Measurements from ENCODE around the gene BIRC7. TPM values are rescaled to one million over a fixed set of nuclear protein-coding genes. Genes with fewer than 3 reads are reported as not detected.

The BIRC7 gene
- total RNA-seq, 2 experiments from 2014 or later: not detected

DNA sequence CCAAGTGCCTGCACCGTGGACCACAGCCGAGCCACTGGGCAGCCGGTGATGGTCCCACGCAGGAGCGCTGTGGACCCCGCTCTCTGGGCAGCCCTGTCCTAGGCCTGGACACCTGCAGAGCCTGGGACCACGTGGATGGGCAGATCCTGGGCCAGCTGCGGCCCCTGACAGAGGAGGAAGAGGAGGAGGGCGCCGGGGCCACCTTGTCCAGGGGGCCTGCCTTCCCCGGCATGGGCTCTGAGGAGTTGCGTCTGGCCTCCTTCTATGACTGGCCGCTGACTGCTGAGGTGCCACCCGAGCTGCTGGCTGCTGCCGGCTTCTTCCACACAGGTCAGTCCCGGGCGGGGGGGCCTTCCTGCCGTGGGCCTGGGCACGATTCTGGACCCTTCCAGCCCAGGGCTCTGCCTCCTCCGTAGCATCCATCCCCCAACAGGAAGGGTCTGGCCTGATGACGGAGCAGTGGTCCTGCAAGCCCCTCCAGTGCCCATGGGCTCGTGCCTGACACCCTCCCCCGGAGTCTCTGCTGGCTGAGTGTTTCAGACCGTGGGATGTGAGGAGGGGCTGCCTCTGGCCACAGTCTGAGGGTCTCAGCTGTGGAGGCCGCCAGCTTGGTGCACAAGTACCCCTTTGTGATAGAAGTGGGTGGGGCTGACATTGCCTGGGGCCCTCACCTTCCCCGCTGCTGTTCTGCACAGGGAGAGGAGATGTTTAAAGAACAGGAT, 572 bp downstream of the BIRC7 start:
- Mint-ChIP-seq H3K27me3 (peaks cover 10% of the 10 kb centered on the region), H3K27ac (no peak overlapping the region), H3K4me3 (no peak overlapping the region), H3K9me3 (no peaks in the 10 kb centered on the region), H3K36me3 (ENCODE audit: low read depth) (no peaks in the 10 kb centered on the region), H3K4me1 (no peaks in the 10 kb centered on the region)
- ChIA-PET CTCF (no interaction called here), POLR2A (no interaction called here)
- no peak for DNase-seq

DNA sequence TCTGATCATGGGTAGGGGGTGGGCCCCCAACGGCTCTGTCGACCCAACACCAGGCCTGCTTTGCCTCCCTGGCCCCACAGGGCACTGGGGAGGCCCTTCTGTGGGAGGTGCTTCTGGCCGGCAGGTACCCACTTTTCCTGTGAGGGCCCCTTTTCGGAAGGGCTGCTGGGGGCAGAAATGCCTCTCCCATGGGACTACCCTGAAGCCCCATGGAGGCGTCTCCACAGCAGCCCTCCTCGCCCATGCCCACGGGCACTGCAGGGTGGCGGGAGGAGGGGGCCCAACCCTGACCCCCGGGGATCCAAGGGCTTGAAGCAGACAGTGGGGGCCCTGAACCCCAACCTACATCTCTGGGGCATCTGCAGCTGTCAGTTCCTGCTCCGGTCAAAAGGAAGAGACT, 2.3 kb downstream of the BIRC7 start:
- DNase-seq: no peak
- H3K27me3 Mint-ChIP-seq: peaks cover under 1% of the 10 kb centered on the region
- H3K36me3 Mint-ChIP-seq (ENCODE audit: low read depth): no peaks in the 10 kb centered on the region
- CTCF ChIA-PET: no interaction called here
- H3K27ac Mint-ChIP-seq: no peak overlapping the region
- H3K9me3 Mint-ChIP-seq: no peaks in the 10 kb centered on the region
- POLR2A ChIA-PET: no interaction called here
- no peak overlapping the region for H3K4me3 Mint-ChIP-seq
- no peaks in the 10 kb centered on the region for H3K4me1 Mint-ChIP-seq

DNA sequence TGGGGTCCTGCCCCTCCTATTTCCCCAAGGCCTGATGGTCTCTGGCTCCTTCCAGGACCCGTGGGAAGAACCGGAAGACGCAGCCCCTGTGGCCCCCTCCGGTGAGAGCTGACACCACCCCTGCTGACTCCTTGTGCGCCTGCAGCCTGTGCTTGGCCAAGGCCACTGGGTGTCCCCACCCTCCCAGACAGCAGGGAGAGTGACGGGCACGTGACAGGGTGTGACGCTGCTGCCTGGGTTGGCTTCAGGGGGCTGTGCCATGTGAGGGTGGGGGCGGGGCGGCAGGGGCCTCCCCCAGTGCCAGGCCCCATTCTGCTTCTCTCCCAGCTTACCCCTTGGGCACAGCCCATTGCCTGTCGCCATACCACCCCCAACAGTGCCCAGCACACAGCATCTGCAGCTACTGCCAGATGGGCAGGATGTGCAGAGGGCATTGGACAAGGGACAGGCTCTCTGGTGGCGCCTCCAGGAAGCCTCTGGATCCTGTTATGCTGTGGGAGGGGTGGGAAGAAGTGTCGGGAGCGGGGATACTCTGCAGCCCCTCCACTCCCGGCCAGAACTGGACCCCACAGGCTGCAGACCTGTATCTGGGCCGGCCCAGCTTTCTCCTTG, 2.9 kb downstream of the BIRC7 start:
- H3K36me3 Mint-ChIP-seq (ENCODE audit: low read depth): no peaks in the 10 kb centered on the region
- CTCF ChIA-PET: interaction anchor here (0.8 kb wide), 1 partner anchor 18 kb away, joined by 3 read pairs; no protein-coding TSS in a partner anchor

DNA sequence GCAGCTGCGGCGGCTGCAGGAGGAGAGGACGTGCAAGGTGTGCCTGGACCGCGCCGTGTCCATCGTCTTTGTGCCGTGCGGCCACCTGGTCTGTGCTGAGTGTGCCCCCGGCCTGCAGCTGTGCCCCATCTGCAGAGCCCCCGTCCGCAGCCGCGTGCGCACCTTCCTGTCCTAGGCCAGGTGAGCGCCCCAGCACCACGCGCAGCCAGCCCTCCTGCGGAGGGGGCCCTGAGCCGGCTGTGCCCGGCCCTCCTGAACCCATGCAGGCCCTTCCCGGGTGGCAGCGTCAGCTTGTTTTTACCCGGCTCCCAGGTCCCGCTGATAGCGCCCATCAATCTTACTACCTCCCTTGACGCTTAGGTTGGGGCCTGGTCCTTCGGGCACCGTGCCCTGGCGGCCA, 3.7 kb downstream of the BIRC7 start:
- H3K36me3 Mint-ChIP-seq (ENCODE audit: low read depth): no peaks in the 10 kb centered on the region
- H3K4me1 Mint-ChIP-seq: no peaks in the 10 kb centered on the region

More for the DNA sequence above, 2.9 kb downstream of the BIRC7 start:
- DNase-seq: no peak
- no peaks in the 10 kb centered on the region for H3K4me1 Mint-ChIP-seq
- no peak overlapping the region for H3K27ac Mint-ChIP-seq
- POLR2A ChIA-PET: no interaction called here
- no peak overlapping the region for H3K4me3 Mint-ChIP-seq
- H3K9me3 Mint-ChIP-seq: no peaks in the 10 kb centered on the region
- H3K27me3 Mint-ChIP-seq: no peaks in the 10 kb centered on the region

DNA sequence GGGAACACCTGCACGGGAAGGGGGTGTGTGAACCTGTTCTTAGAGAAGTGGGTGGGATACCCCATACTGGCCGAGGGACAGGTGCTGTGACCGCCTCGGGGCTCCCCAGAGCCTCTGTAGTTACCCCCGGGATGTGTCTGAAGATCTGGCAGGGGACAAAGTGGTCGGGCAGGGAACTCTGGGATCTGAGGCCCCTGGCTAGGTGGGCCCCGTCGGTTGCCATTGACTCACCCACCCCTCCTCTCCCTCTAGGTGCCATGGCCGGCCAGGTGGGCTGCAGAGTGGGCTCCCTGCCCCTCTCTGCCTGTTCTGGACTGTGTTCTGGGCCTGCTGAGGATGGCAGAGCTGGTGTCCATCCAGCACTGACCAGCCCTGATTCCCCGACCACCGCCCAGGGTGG, 4.3 kb downstream of the BIRC7 start:
- Mint-ChIP-seq H3K27ac (no peak overlapping the region), H3K4me3 (no peak overlapping the region), H3K4me1 (no peaks in the 10 kb centered on the region), H3K9me3 (no peaks in the 10 kb centered on the region), H3K27me3 (no peaks in the 10 kb centered on the region), H3K36me3 (ENCODE audit: low read depth) (no peaks in the 10 kb centered on the region)
- CTCF ChIA-PET: no interaction called here
- no peak for DNase-seq
- POLR2A ChIA-PET: no interaction called here

More for the DNA sequence above, 3.7 kb downstream of the BIRC7 start:
- no peaks in the 10 kb centered on the region for H3K9me3 Mint-ChIP-seq
- no peaks in the 10 kb centered on the region for H3K27me3 Mint-ChIP-seq
- no peak overlapping the region for H3K4me3 Mint-ChIP-seq
- no peak overlapping the region for H3K27ac Mint-ChIP-seq
- ChIA-PET CTCF (interaction anchor here (0.8 kb wide), 1 partner anchor 19 kb away, joined by 3 read pairs; no protein-coding TSS in a partner anchor), POLR2A (no interaction called here)
- no peak for DNase-seq

DNA sequence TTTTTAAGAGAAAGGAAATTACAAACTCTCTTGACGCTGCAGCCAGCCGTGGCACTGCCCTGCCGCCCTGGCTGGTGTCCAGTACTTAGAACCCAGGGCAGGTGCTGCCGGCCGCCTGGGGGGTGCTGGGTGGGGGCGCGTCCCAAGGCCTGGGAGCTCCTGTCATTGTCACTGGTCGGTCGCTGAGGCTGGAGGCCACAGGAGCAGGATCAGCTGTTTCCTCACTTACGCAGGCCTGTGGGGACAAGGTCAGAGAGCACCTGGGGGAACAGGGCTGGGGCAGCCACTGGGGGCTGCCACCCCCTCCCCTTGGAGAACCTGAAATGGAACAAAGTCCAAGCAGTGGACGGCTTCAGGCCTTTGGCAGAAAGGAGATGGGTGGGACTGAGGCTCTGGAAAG, 5.6 kb downstream of the BIRC7 start:
- ChIA-PET POLR2A (no interaction called here), CTCF (no interaction called here)
- Mint-ChIP-seq H3K36me3 (ENCODE audit: low read depth) (no peaks in the 10 kb centered on the region), H3K4me1 (no peaks in the 10 kb centered on the region), H3K9me3 (no peaks in the 10 kb centered on the region), H3K4me3 (no peak overlapping the region), H3K27me3 (no peaks in the 10 kb centered on the region), H3K27ac (no peak overlapping the region)
- no peak for DNase-seq

DNA sequence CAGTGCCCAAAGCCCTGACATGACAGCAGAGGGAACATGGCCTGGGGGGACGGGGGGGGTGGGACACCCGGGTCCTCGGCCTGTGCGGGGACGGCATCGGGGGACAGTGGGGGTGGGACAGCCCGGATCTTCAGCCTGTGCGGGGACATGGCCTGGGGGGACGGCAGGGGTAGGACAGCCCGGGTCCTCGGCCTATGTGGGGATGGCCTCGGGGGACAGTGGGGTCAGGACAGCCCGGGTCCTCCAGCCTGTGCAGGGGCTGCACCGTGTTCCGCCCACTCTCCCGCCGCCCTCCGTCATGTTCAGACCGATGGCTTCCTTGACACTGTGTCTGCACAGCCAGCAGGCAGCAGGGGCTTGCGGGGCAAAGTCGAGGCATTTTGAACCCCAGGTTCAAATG, 7.0 kb downstream of the BIRC7 start:
- no peaks in the 10 kb centered on the region for H3K36me3 Mint-ChIP-seq (ENCODE audit: low read depth)
- H3K27me3 Mint-ChIP-seq: no peaks in the 10 kb centered on the region
- no peaks in the 10 kb centered on the region for H3K9me3 Mint-ChIP-seq
- H3K4me3 Mint-ChIP-seq: no peak overlapping the region
- H3K27ac Mint-ChIP-seq: no peak overlapping the region
- ChIA-PET POLR2A (no interaction called here), CTCF (interaction anchor here (0.6 kb wide), 1 partner anchor 19 kb away, joined by 3 read pairs; no protein-coding TSS in a partner anchor)
- DNase-seq: no peak
- no peaks in the 10 kb centered on the region for H3K4me1 Mint-ChIP-seq

DNA sequence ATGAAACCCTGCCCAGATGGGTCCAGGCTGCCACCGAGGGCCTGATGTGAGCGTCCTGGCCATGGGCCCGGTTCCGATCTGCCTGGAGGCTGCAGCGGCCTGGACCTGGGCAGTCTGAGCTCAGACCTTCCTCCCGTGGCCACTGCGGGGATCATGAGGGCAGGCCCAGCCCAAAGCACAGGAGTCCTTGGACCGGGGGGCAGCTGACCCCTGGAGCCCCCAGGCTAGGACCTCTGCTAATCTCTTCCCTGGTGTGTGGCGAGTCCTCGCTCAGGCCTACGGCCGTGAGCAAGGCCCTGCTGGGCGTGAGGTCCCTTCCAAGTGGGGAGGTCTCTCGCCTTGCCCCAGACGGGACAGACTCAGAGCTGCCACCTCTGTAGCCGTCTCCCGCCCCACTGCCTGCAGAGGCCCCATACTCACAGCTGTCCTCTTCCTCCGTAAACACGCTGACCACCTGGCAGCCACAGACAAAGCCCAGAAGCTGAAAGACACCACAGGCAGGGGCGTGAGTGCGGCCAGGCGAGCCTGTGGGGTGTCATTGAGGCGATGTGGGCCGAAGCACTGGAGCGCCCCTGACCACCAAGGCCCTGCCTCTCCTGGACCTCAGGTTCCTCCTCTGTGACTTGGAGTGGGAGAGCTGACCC, 8.0 kb downstream of the BIRC7 start:
- no peaks in the 10 kb centered on the region for H3K9me3 Mint-ChIP-seq
- H3K4me1 Mint-ChIP-seq: no peaks in the 10 kb centered on the region
- ChIA-PET POLR2A (no interaction called here), CTCF (no interaction called here)
- H3K36me3 Mint-ChIP-seq (ENCODE audit: low read depth): no peaks in the 10 kb centered on the region
- H3K4me3 Mint-ChIP-seq: no peak overlapping the region
- H3K27ac Mint-ChIP-seq: no peak overlapping the region
- no peaks in the 10 kb centered on the region for H3K27me3 Mint-ChIP-seq
- no peak for DNase-seq

DNA sequence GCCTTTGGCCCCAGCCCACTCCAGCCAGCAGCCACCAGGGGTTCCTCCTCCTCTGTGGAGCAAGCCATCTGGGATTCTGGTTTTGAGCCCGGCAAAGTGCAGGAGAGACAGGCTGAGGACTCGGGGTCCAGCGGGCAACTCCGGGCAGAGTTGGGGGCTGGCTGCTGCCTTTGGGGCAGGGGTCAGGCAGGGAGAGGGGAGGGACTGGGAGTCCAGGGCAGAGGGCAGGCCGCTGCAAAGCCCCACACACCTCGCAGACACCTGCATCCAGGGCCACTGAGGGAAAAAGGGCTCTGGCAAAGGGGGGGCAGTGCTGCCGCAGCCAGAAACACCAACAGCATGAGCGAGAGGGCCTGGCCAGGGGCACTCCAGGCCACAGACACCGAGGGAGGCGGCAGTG, 8.8 kb downstream of the BIRC7 start:
- ChIA-PET CTCF (interaction anchor here (1.2 kb wide), 1 partner anchor 29 kb away, joined by 3 read pairs; no protein-coding TSS in a partner anchor), POLR2A (no interaction called here)
- Mint-ChIP-seq H3K27ac (no peak overlapping the region), H3K9me3 (no peaks in the 10 kb centered on the region), H3K27me3 (no peaks in the 10 kb centered on the region), H3K4me3 (no peak overlapping the region), H3K4me1 (no peaks in the 10 kb centered on the region), H3K36me3 (ENCODE audit: low read depth) (no peaks in the 10 kb centered on the region)
- DNase-seq: no peak

DNA sequence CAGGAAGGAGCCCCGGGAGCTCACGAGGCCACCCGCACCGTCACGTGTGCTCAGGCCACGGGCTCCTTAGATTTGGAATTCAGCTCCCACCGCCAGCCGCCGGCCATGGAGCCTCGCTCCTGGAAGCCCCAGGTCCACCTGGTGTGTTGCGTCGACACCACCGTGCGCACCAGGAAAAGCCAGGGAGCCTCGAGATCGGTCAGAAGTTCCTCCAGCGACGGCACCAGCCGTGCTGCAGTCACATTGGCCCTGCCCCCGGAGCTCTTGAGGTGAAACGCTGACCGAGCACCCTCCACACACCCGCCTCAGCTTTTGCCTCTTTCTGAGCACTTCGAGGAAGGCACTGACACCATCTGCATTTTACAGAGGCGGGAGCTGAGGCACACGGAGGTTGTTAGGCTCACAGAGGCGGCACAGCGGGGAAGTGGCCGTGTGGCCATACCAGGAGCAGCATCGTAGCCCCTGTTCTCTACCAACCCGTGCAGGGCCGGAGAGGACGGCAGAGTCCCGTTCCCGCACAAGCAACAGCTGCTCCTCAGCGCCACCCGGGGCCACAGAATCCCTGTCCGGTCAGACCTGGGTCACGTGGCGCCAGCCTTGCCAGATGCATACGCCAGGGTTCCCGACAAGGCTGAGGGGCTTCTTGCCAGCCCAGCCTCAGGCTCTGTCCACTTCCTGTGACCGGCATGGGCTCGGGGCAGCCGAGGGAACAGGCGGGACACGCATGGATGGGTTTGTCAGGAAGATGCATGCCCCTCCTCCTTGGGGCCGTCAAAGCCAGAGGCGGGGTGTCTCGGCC, 11.0 kb downstream of the BIRC7 start:
- Mint-ChIP-seq H3K9me3 (no peaks in the 10 kb centered on the region), H3K4me3 (no peak overlapping the region), H3K36me3 (ENCODE audit: low read depth) (no peaks in the 10 kb centered on the region), H3K4me1 (no peaks in the 10 kb centered on the region), H3K27ac (no peak overlapping the region), H3K27me3 (peaks cover 5% of the 10 kb centered on the region)
- ChIA-PET POLR2A (no interaction called here), CTCF (interaction anchor here (1.0 kb wide), 1 partner anchor 24 kb away, joined by 3 read pairs; no protein-coding TSS in a partner anchor)
- DNase-seq: no peak

DNA sequence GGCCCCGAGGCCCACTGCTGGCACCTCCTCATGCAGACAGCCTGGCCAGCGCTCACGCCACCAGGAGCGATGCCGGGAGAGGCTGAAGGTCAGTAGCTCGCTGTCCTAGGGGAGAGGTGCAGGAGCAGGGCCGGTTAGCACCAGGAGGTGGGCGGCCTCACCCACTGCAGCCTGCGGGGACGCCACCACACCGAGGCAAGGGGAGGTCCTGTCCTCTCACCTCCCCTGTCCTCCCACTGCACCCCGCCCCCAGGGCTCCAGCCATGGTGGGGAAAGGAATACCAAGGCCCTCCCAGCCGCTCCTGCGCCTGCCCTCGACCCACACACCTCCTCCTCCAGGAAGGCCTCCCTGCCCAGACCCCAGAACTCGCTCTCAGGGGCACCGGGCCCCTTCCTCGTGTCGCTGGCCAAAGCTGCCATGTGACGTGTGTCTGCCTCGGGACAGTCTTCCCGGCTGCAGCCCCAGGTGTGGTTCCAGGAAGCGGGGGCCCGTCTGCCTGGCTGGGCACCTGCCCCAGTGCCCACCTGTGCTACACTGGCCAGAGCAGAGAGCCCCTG, 12.0 kb downstream of the BIRC7 start:
- Mint-ChIP-seq H3K4me3 (no peak overlapping the region), H3K4me1 (no peaks in the 10 kb centered on the region), H3K9me3 (no peaks in the 10 kb centered on the region), H3K36me3 (ENCODE audit: low read depth) (no peaks in the 10 kb centered on the region), H3K27ac (no peak overlapping the region), H3K27me3 (peaks cover 11% of the 10 kb centered on the region)
- ChIA-PET CTCF (interaction anchor here (1.0 kb wide), 1 partner anchor 25 kb away, joined by 3 read pairs; no protein-coding TSS in a partner anchor), POLR2A (no interaction called here)
- no peak for DNase-seq

DNA sequence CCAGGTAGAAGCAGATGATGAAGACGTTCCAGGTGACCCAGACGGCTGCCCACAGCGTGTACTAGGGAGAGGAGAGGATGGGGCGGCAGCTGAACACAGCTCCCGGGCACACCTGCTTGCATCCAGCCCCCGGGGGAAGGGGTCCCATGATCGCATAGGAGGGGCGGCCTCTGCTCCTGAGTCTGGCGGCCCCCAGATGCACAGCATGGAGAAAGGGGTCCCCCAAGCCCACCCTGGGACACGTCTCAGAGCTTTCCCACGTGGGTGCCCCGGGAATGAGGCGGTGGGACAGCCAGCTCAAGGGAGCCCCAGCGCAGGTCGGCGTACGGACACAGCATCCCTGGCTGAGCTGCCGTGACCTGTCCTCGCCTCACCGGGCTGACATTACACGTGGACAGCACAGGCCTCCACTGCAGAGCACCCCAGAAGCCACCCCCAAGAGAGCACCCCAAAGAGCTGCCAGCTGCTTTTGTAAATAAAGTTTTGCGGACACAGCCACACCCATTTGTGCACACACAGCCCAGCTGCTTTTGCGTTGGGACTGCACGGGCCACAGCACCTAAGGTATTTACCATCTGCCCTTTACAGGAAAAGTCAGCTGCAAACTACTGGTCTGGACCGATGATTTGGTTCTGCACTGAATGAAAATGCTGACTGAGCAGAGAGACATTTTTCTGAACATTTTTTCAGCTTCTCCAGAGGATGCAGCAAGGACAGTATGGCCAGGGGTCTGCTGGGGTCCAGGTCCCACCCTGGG, 13.3 kb downstream of the BIRC7 start:
- Mint-ChIP-seq H3K4me1 (no peaks in the 10 kb centered on the region), H3K36me3 (ENCODE audit: low read depth) (no peaks in the 10 kb centered on the region), H3K27ac (no peak overlapping the region), H3K27me3 (peaks cover 17% of the 10 kb centered on the region), H3K9me3 (no peaks in the 10 kb centered on the region), H3K4me3 (no peak overlapping the region)
- ChIA-PET POLR2A (no interaction called here), CTCF (no interaction called here)
- no peak for DNase-seq
